GM18511 (cell line): Measurements from ENCODE around the gene GALM.
A peak's percentile ranks its signal among the peaks of the same experiment; 100 is the strongest.
"Not testable (repeated sequence)": the region's sequence is repeated elsewhere in the genome, so short reads cannot be mapped to it uniquely, and the experiment has no call there.

ENCODE experiments used
- ATAC-seq: cut with Tn5 transposase; IDR thresholded peaks from one replicate; pipeline ENCODE4 v1.9.1; 2021; ENCODE audit warnings: mild to moderate bottlenecking, moderate library complexity; ENCODE audit not compliant: unreplicated experiment

Gene GALM

GRCh38 chr2:38737000-38737698 lies 71.2 kb downstream of the GALM start:
- not testable (repeated sequence) for ATAC-seq

GRCh38 chr2:38737925-38738324 lies 72.0 kb downstream of the GALM start:
- ATAC-seq = no peak

DNA sequence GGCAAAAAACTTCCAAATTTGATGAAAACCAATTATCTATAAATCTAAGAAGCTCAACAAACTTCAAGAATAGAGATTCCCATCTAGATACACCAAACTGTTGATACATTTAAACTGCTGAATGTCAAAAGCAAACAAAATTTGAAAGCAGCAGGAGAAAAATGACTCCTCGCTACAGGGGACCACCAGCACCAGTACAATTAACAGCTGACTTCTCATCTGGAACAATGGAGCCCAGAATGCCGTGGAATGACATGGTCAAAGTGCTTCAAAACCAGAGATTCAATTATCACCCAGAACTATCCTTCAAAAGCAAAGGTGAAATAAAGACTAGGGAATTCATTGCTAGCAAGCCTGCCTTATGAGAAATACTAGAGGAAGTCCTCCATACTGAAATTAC lies 73.6 kb downstream of the GALM start:
- no peak for ATAC-seq

DNA sequence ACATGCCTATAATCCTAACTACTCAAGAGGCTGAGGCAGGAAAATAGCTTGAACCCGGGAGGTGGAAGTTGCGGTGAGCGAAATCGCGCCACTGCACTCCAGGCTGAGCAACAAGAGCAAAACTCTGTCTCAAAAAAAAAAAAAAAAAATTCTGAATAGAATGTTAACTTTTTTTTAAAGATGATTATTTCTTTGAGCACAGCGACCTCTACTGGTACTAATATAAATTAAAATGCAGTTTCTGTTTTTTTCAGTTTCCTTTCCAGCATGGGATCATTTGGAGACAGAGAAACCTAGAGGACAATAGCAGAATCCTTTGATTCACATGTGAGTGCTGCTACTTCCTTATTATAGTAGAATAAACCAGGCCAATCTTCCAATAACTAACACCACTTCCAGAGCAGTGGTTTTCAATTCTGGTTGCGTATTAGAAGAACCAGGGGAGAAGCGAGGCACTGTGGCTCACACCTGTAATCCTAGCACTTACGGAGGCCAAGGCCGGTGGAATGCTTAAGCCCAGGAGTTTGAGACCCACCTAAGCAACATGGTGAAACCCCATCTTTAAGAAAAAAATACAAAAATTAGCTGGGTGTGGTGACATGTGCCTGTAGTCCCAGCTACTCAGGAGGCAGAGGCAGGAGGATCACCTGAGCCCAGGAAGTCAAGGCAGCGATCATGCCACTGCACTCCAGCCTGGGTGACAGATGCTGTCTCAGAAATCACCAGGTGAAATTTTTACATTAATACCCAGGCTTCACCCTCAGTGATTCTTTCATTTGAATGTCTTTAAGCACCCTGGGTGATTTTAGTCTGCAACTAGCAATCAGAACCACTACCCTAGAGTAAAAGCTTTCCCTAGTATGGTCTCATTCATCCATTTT lies 75.2 kb downstream of the GALM start:
- ATAC-seq = no peak

DNA sequence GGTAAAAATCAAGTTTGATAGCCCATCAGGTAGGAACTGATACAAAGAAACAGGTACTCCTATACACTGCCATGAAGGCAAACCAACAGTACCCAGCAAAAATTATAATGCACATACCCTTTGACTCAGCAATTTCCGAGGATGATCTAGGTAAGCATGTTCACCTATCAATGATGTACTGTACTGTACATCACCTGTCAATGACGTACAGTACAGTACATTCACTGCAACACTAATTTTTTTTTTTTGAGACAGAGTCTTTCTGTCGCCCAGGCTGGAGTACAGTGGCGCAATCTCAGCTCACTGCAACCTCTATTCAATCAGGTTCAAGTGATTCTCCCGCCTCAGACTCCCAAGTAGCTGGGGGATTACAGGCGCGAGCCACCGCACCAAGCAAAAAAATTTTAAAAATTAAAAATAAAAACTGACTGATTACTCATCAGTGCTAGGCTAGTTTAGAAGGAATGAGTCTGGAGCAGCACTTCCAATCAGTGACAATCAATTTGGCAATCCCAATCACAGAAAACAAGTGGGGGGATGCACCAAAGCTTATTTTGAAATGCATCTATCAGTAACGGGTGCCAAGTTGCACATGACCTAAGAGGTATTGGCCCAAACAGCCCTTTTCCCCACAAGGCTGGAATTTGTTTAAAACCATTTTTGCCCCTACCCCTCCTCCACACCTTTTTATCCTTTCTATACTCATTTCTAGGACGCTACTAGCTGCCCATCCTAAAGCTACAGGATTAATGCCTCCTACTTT lies 77.1 kb downstream of the GALM start:
- no peak for ATAC-seq

GRCh38 chr2:38743672-38744398 lies 77.9 kb downstream of the GALM start:
- no peak for ATAC-seq

DNA sequence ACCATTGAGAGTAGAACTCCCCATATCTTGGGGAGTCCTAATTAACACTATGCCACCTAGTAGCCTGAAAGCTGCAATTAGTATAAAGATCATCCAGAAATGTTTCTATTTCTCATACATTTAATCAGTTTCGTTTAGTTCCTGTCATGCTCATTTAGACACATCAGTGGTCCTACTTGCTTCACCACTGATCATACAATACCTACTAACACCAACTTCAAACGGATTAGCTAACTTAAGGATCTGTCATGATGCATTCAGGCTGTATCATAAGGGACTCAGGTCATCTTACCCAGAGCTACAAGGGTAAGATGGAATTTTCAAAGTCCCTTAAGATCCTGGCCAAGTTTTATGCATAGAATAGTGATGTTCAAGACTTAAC lies 78.5 kb downstream of the GALM start:
- no peak for ATAC-seq

DNA sequence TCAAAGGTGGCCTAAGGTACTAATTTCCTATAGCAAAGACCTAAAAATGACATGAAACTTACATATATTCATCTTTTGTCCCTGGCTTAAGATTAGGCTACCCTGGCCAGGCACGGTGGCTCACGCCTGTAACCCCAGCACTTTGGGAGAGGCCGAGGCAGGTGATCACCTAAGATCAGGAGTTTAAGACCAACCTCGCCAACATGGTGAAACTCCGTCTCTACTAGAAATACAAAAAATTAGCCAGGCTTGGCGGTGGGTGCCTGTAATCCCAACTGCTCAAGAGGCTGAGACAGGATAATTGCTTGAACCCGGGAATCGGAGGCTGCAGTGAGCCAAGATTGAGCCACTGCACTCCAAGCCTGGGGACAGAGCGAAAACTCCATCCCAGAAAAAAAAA lies 79.4 kb downstream of the GALM start:
- ATAC-seq = no peak

GRCh38 chr2:38747007-38747424 lies 81.1 kb downstream of the GALM start:
- no peak for ATAC-seq

GRCh38 chr2:38747819-38748218 lies 81.9 kb downstream of the GALM start:
- ATAC-seq = no peak

DNA sequence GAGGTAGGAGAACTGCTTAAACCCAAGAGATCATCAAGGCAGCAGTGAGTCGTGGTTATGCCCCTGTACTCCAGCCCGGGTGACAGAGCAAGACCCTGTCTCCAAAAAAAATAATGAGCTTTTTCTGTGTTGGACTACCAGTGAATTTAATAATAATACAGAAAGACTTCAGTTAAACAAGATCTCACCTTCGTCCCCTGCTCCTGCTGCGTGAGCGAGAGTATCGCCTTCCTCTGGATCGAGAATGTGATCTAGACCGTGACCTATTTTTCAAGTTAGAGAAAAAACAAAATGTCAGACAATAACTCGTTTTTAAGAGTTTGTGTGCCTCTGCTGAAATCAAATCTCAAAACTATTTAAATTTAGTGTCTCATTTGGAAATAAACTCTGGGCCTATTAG lies 82.5 kb downstream of the GALM start:
- ATAC-seq = no peak

- no peak for ATAC-seq
Measured at GRCh38 chr2:38748943-38749804, 83.3 kb downstream of the GALM start.

GRCh38 chr2:38750011-38750890 lies 84.3 kb downstream of the GALM start:
- ATAC-seq = peak; percentile 35

GRCh38 chr2:38750891-38751595 lies 85.1 kb downstream of the GALM start, which contains the start of gene SRSF7:
Gene SRSF7, minus strand, starts transcription at chr2:38751361. Its CDS starts 105 bp downstream, at chr2:38751256.
- ATAC-seq = peak; percentile 84

DNA sequence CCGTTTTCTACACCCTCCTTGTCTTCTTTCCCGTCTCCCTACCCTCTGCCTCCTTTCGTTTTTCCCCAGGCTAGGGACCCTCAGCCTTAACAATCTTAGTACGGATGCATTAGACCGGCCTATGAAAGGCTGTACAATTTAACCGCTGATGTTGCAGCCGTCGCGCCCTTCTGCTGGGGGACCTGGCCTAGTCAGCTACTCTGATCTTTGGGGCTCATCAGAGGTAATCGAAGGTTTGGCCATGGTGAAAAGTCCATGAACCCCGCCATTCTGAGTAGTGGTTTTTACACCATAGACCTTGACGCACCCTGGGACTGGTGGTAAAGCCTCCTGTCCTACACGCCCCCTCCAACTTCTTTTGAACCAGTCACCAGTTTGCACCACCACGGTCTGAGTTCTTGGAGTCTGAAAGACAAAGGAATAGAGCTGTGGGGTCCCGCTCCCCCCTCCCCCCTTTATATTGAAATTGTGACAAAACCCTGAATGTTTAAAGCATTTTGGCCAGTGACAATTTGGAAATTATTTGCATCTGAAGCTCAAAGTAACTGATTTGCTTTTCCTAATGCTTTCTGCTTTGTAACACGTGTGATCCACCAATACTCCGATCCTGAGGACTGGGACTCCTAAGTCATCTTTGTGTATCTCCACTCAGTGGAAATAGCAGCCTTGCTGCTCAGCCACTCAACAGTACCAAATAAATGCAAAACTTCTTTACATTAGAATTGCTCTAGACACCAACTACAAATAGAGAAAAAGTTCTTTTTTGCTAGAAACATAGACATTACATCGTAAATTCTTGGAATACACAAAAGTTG lies 85.9 kb downstream of the GALM start:
- ATAC-seq = no peak

DNA sequence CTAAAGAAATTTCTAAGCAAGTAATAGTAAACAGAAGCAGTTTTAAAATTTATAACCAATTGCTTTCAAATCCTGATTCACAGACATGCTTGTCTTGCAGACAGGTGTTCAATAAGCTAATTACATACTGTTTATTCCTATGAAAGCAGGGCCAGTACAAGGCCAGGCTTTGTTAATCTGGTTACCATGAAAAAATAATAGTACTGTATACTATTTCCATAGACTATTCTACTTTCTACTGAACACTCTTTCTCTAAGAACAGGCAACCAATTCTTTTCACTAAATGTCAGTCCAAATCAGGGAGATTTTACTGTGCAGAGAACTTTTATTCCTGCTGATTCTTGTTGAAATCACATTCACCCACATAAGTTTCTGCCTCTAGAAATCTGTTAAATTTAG lies 88.1 kb downstream of the GALM start:
- no peak for ATAC-seq

- ATAC-seq = no peak
Measured at GRCh38 chr2:38754506-38754905, 88.6 kb downstream of the GALM start.
